GM12878 (cell line): ENCODE data around the gene NR6A1. TPM values are rescaled to one million over a fixed set of nuclear protein-coding genes. Genes with fewer than 3 reads are reported as not detected.
A peak's percentile ranks its signal among the peaks of the same experiment; 100 is the strongest.

ENCODE experiments used
- ATAC-seq: fragments of 200-7000 bp; cut with Tn5 transposase; 3 replicates; pipeline ENCODE4 v1.9.1; 2020; ENCODE audit warnings: mild to moderate bottlenecking, moderate library complexity
- BruUV-seq: library from RNA; stranded (reverse); fragments of 400-500 nt; replicated peaks from 2 replicates; lab custom pipeline; 2021; lab: Mats Ljungman, UMichigan
- CTCF ChIA-PET: fragments of 300-600 bp; sonication (Branson Sonifier 250); formaldehyde crosslinking; extraction: SDS; loops from one replicate; lab custom pipeline; 2021; ENCODE audit warnings: inconsistent platforms; lab: Yijun Ruan, JAX
- POLR2A ChIA-PET: fragments of 350-600 bp; formaldehyde crosslinking; extraction: SDS; loops from one replicate; lab custom pipeline; 2021; ENCODE audit warnings: inconsistent platforms; lab: Charles Lee
- RAD21 ChIA-PET: fragments of 300-600 bp; sonication (Branson Sonifier 250); formaldehyde crosslinking; loops from one replicate; lab custom pipeline; 2023; ENCODE audit warnings: antibody characterized with exemption; ENCODE audit not compliant: unreplicated experiment; lab: Charles Lee
- SMC1A ChIA-PET: fragments of 300-600 bp; sonication (Branson Sonifier 250); formaldehyde crosslinking; loops from one replicate; lab custom pipeline; 2023; ENCODE audit not compliant: unreplicated experiment, uncharacterized antibody; lab: Charles Lee
- DNase-seq: peaks from one replicate; pipeline ENCODE4 v3.0.0-alpha.2; 2011; ENCODE audit warnings: low read depth, low spot score
- FAIRE-seq: peaks from 3 replicates; lab custom pipeline; 2011; peaks lifted over from hg19 to GRCh38; lab: Jason Lieb, UNC
- H2AFZ ChIP-seq: 2 replicates; pipeline ENCODE4 v1.6.0; 2011; ENCODE audit warnings: low read depth, low read length, control low read depth; ENCODE audit not compliant: control insufficient read depth
- H3K27ac ChIP-seq: 2 replicates; pipeline ENCODE4 v1.5.1; 2011; ENCODE audit warnings: control low read depth; ENCODE audit not compliant: control insufficient read depth, insufficient read depth
- H3K27me3 ChIP-seq, 2 experiments: replicated peaks in 1 of 2; 2 replicates each; pipeline versions ENCODE4 v1.6.0 to v1.6.1; 2011; ENCODE audit warnings: low read length in 1 of 2; ENCODE audit not compliant: control insufficient read depth in 2 of 2, insufficient read depth in 2 of 2
- H3K36me3 ChIP-seq, 2 experiments: 2 replicates each; pipeline ENCODE4 v1.5.1; 2011; ENCODE audit warnings: low read length in 1 of 2; ENCODE audit not compliant: control insufficient read depth in 2 of 2, insufficient read depth in 2 of 2
- H3K4me1 ChIP-seq: 2 replicates; pipeline ENCODE4 v1.6.1; 2011; ENCODE audit warnings: mild to moderate bottlenecking, low read length, moderate library complexity, mixed read lengths; ENCODE audit not compliant: control insufficient read depth, insufficient read depth
- H3K4me2 ChIP-seq: 2 replicates; pipeline ENCODE4 v1.6.0; 2011; ENCODE audit warnings: control low read depth; ENCODE audit not compliant: control insufficient read depth, insufficient read depth
- H3K4me3 ChIP-seq: fragments of 200-600 bp; sonication (generic); 2 replicates; pipeline ENCODE4 v1.5.1; 2016
- H3K79me2 ChIP-seq: 2 replicates; pipeline ENCODE4 v1.6.0; 2011; ENCODE audit warnings: low read length; ENCODE audit not compliant: control insufficient read depth, insufficient read depth
- H3K9ac ChIP-seq: 2 replicates; pipeline ENCODE4 v1.8.0; 2011; ENCODE audit warnings: low read length, control low read depth, mixed read lengths; ENCODE audit not compliant: control insufficient read depth, insufficient read depth
- H3K9me3 ChIP-seq: replicated peaks from 3 replicates; pipeline ENCODE4 v1.5.1; 2011; ENCODE audit warnings: mild to moderate bottlenecking, low read length; ENCODE audit not compliant: control insufficient read depth, insufficient read depth
- H4K20me1 ChIP-seq: 2 replicates; pipeline ENCODE4 v1.6.0; 2011; ENCODE audit not compliant: control insufficient read depth, insufficient read depth
- KLF5 ChIP-seq: fragments of 450-650 bp; IDR thresholded peaks from 2 replicates; pipeline ENCODE4 v1.6.1; 2014; ENCODE audit warnings: mild to moderate bottlenecking; ENCODE audit not compliant: partially characterized antibody
- RUNX3 ChIP-seq: IDR thresholded peaks from 2 replicates; pipeline ENCODE4 v1.6.1; 2012; ENCODE audit warnings: low read length, inconsistent platforms
- SP1 ChIP-seq: IDR thresholded peaks from one replicate; pipeline ENCODE4 v1.6.1; 2011; ENCODE audit warnings: low read depth, low read length
- SPI1 ChIP-seq: IDR thresholded peaks from 2 replicates; pipeline ENCODE4 v1.6.1; 2011; ENCODE audit warnings: low read depth, mild to moderate bottlenecking, low read length, moderate library complexity, borderline replicate concordance; ENCODE audit not compliant: insufficient read depth
- SRF ChIP-seq, 2 experiments: IDR thresholded peaks; 2 replicates each; pipeline ENCODE4 v1.6.1; 2011; ENCODE audit warnings: low read depth in 2 of 2, low read length in 2 of 2, mild to moderate bottlenecking in 1 of 2, moderate library complexity in 1 of 2
- WRNIP1 ChIP-seq: IDR thresholded peaks from 2 replicates; pipeline ENCODE4 v1.6.1; 2011; ENCODE audit warnings: low read depth, low read length, improper control_type of control experiment, borderline replicate concordance
- YY1 ChIP-seq: IDR thresholded peaks from 2 replicates; pipeline ENCODE4 v1.6.1; 2011; ENCODE audit warnings: low read depth, mild to moderate bottlenecking, low read length
- WGBS: methylation state at CpG from one replicate; pipeline ENCODE4 v1.1.6; 2016; ENCODE audit warnings: low lambda C conversion rate; ENCODE audit not compliant: insufficient replicate concordance, insufficient coverage; ENCODE audit errors: missing lambda C conversion rate; 5-methylcytosine and 5-hydroxymethylcytosine counted together
- in situ Hi-C: fragments of 300-500 bp; cut with MboI; formaldehyde crosslinking; loops from 9 replicates; pipeline ENCODE4 v1.14.3; 2018; ENCODE audit warnings: mixed read lengths
- intact Hi-C: fragments of 100-400 bp; cut with micrococcal nuclease; formaldehyde crosslinking; loops from one replicate; pipeline ENCODE4 v1.14.2; 2022; ENCODE audit not compliant: unreplicated experiment
- polyA plus RNA-seq, 11 experiments: library from polyadenylated mRNA; depleted of rRNA in 4 of 11; unstranded in 6 of 11; stranded (reverse) in 5 of 11; fragments of >200 nt; fragmentation: Nextera tagmentation in 4 of 11; fragmentation: Illumina TruSeq in 1 of 11; extraction: Ambion mirVana in 4 of 11; extraction: Trizol in 1 of 11; gene quantifications; 1 replicate in 1 of 11; 2 replicates in 10 of 11; pipeline versions ENCODE4 v1.2.1 to v1.2.3, GENCODE V29; 2011 to 2016; ENCODE audit warnings: inconsistent platforms in 2 of 11, missing spikeins in 2 of 11, low read depth in 1 of 11
- total RNA-seq, 4 experiments: library from RNA; depleted of rRNA in 3 of 4; stranded (reverse); fragments of >200 nt in 3 of 4; fragmentation: Illumina TruSeq in 1 of 4; extraction: Trizol in 1 of 4; gene quantifications; 2 replicates each; pipeline versions ENCODE4 v1.2.1 to v1.2.3, GENCODE V29; 2013 to 2021

The NR6A1 gene
- total and polyA plus RNA-seq, 10 of the 15 experiments (the other 5 are each of a cell fraction or from before 2014, with no cell fraction given): 1.2 to 9.2 (median 4.6) TPM

- H3K79me2 ChIP-seq: peaks cover 8% of the 10 kb centered on the region
- no peak for ATAC-seq
- ChIA-PET CTCF (interaction anchor here (0.9 to 13.8 kb wide), 9 partner anchors 22 to 158 kb away, joined by 3 to 424 read pairs (median 10); no protein-coding TSS in a partner anchor), RAD21 (interaction anchor here (0.6 to 7.5 kb wide), 7 partner anchors 15 to 667 kb away, joined by 4 to 231 read pairs (median 11); no protein-coding TSS in a partner anchor), POLR2A (interaction anchor here (0.7 kb wide), 2 partner anchors 60 to 63 kb away, joined by 3 to 4 read pairs; no protein-coding TSS in a partner anchor), SMC1A (interaction anchor here (0.6 to 15.2 kb wide), 11 partner anchors 31 to 157 kb away, joined by 3 to 320 read pairs (median 6); no protein-coding TSS in a partner anchor)
- H2AFZ ChIP-seq: no peak overlapping the region
- no peak overlapping the region for H3K4me2 ChIP-seq
- H3K9ac ChIP-seq: no peak overlapping the region
- H3K36me3 ChIP-seq: no peaks in the 10 kb centered on the region
- H3K4me1 ChIP-seq: no peaks in the 10 kb centered on the region; the same call in 1 of the 2 replicates
- in situ Hi-C loops: no loop called here
- H3K27ac ChIP-seq: no peak overlapping the region
- WGBS: 100% methylated on average over 2 of the region's 2 CpGs
- no peak for DNase-seq
- BruUV-seq: no TSS peak
- TF ChIP-seq KLF5: no peak
- TF ChIP-seq RUNX3: 0 out of 2 replicates have a peak, but pooled peaks have one; percentile 19
- TF ChIP-seq SRF (IDR thresholded peaks at IDR 0.05; ENCODE audit: low read depth in 2 of 2, low read length in 2 of 2): no peak
- TF ChIP-seq SP1: no peak
- TF ChIP-seq WRNIP1: no peak
- TF ChIP-seq YY1: peak; percentile 54; the same call in 1 of the 2 replicates
- peak; percentile 69; the same call in 1 of the 2 replicates for TF ChIP-seq SPI1
- H3K27me3 ChIP-seq: no peaks in the 10 kb centered on the region
- H3K9me3 ChIP-seq: no peaks in the 10 kb centered on the region
- H4K20me1 ChIP-seq: no peaks in the 10 kb centered on the region
- no peak for FAIRE-seq
- no peak overlapping the region for H3K4me3 ChIP-seq
- intact Hi-C loops: no loop called here
These were observed 61.8 kb downstream of the NR6A1 start for GRCh38 chr9:124709292-124709690.
